ENCODE results near the gene NOP9.

The NOP9 gene

GRCh38 chr14:24262821-24263733 is 36.6 kb upstream of the NOP9 start, which contains the start of gene TGM1:
TSS of gene TGM1 (minus strand) at chr14:24263177. CDS start at chr14:24262352, 825 bp downstream.
- DNase-seq (ENCODE audit: low read depth): no peak

- no peak for DNase-seq (ENCODE audit: low read depth)
Measured at GRCh38 chr14:24263848-24264247, 35.8 kb upstream of the NOP9 start.

- no peak for DNase-seq (ENCODE audit: low read depth)
Measured at GRCh38 chr14:24264298-24264697, 35.4 kb upstream of the NOP9 start.

- no peak for DNase-seq (ENCODE audit: low read depth)
Measured at GRCh38 chr14:24266344-24267244, 33.1 kb upstream of the NOP9 start.

- no peak for DNase-seq (ENCODE audit: low read depth)
Measured at GRCh38 chr14:24267516-24267915, 32.1 kb upstream of the NOP9 start.

GRCh38 chr14:24268225-24268624 is 31.4 kb upstream of the NOP9 start:
- no peak for DNase-seq (ENCODE audit: low read depth)

GRCh38 chr14:24269368-24269767 is 30.3 kb upstream of the NOP9 start:
- no peak for DNase-seq (ENCODE audit: low read depth)

GRCh38 chr14:24269910-24270536 is 29.6 kb upstream of the NOP9 start:
- no peak for DNase-seq (ENCODE audit: low read depth)

- DNase-seq (ENCODE audit: low read depth): no peak
Measured at GRCh38 chr14:24270537-24271133, 29.0 kb upstream of the NOP9 start.

GRCh38 chr14:24271134-24271833 is 28.4 kb upstream of the NOP9 start, which contains the start of gene RABGGTA:
TSS of gene RABGGTA (minus strand) at chr14:24271597. CDS start at chr14:24271115, 482 bp downstream.
- DNase-seq (ENCODE audit: low read depth): peak; percentile 70

- no peak for DNase-seq (ENCODE audit: low read depth)
Measured at GRCh38 chr14:24271834-24272263, 27.8 kb upstream of the NOP9 start.

GRCh38 chr14:24272467-24272866 is 27.2 kb upstream of the NOP9 start:
- DNase-seq (ENCODE audit: low read depth): no peak

- DNase-seq (ENCODE audit: low read depth): no peak
Measured at GRCh38 chr14:24273422-24273998, 26.1 kb upstream of the NOP9 start.

- DNase-seq (ENCODE audit: low read depth): no peak
Measured at GRCh38 chr14:24274101-24274543, 25.5 kb upstream of the NOP9 start.

- no peak for DNase-seq (ENCODE audit: low read depth)
Measured at GRCh38 chr14:24277071-24277470, 22.6 kb upstream of the NOP9 start.

- no peak for DNase-seq (ENCODE audit: low read depth)
Measured at GRCh38 chr14:24277606-24278321, 21.9 kb upstream of the NOP9 start.

- no peak for DNase-seq (ENCODE audit: low read depth)
Measured at GRCh38 chr14:24278424-24278823, 21.2 kb upstream of the NOP9 start.

- DNase-seq (ENCODE audit: low read depth): no peak
Measured at GRCh38 chr14:24279301-24280186, 20.1 kb upstream of the NOP9 start.

All from stimulated activated CD8-positive, alpha-beta memory T cell treated with anti-CD3 and anti-CD28 coated beads, Interleukin-15, amount 100 ng/mL, for 1 hour (primary cell).